Endothelial cell of umbilical vein (primary cell): Measurements from ENCODE around the gene GNPDA1. TPM values are rescaled to one million over a fixed set of nuclear protein-coding genes. Genes with fewer than 3 reads are reported as not detected.
"Not testable (repeated sequence)": the region's sequence is repeated elsewhere in the genome, so short reads cannot be mapped to it uniquely, and the experiment has no call there.

ENCODE experiments used
- BruUV-seq: library from RNA; stranded (reverse); fragments of 400-500 nt; replicated peaks from 2 replicates; lab custom pipeline; 2021; lab: Mats Ljungman, UMichigan
- CTCF ChIA-PET: fragments of 300-600, 350-600 bp; sonication (Branson Sonifier 250); formaldehyde crosslinking; loops from one replicate; lab custom pipeline; 2021; ENCODE audit warnings: antibody characterized with exemption, inconsistent platforms; lab: Charles Lee
- POLR2A ChIA-PET: fragments of 300-600, 350-600 bp; sonication (Branson Sonifier 250); formaldehyde crosslinking; loops from one replicate; lab custom pipeline; 2021; ENCODE audit warnings: antibody characterized with exemption, inconsistent platforms; lab: Charles Lee
- DNase-seq: peaks from one replicate; pipeline ENCODE4 v3.0.0-alpha.2; 2011; ENCODE audit warnings: low read depth, low spot score
- FAIRE-seq: peaks from 2 replicates; lab custom pipeline; 2011; peaks lifted over from hg19 to GRCh38; lab: Jason Lieb, UNC
- H2AFZ ChIP-seq: 2 replicates; pipeline ENCODE4 v1.6.0; 2012; ENCODE audit warnings: low read depth, low read length, control low read depth, inconsistent platforms
- H3K27ac ChIP-seq: 2 replicates; pipeline ENCODE4 v1.5.1; 2011; ENCODE audit warnings: low read depth, mild to moderate bottlenecking, control low read depth, low read length, moderate library complexity; ENCODE audit not compliant: insufficient read depth
- H3K27me3 ChIP-seq, 2 experiments: 2 replicates each; pipeline versions ENCODE4 v1.6.0 to v1.6.1; 2011; ENCODE audit warnings: low read length in 2 of 2, mixed read lengths in 1 of 2; ENCODE audit not compliant: control insufficient read depth in 2 of 2, insufficient read depth in 2 of 2
- H3K36me3 ChIP-seq, 2 experiments: 2 replicates in 1 of 2; 3 replicates in 1 of 2; pipeline ENCODE4 v1.5.1; 2011; ENCODE audit warnings: low read length in 2 of 2, mild to moderate bottlenecking in 1 of 2, moderate library complexity in 1 of 2; ENCODE audit not compliant: control insufficient read depth in 2 of 2, insufficient read depth in 2 of 2; ENCODE audit errors: extremely low read depth in 1 of 2
- H3K4me1 ChIP-seq: 3 replicates; pipeline ENCODE4 v1.5.1; 2011; ENCODE audit warnings: mild to moderate bottlenecking, low read length; ENCODE audit not compliant: control insufficient read depth, insufficient read depth; ENCODE audit errors: extremely low read depth
- H3K4me2 ChIP-seq: 2 replicates; pipeline ENCODE4 v1.6.1; 2011; ENCODE audit warnings: low read length, control low read depth, mixed read lengths; ENCODE audit not compliant: insufficient read depth
- H3K4me3 ChIP-seq, 3 experiments: fragments of 200-600 bp in 1 of 3; sonication (generic), shearing (Covaris generic) in 1 of 3; replicated peaks in 1 of 3; 2 replicates each; pipeline ENCODE4 v1.5.1; 2011 to 2016; ENCODE audit warnings: control low read depth in 3 of 3, low read length in 3 of 3, mild to moderate bottlenecking in 2 of 3, inconsistent platforms in 1 of 3, low read depth in 1 of 3, moderate library complexity in 1 of 3; ENCODE audit not compliant: insufficient read depth in 1 of 3
- H3K79me2 ChIP-seq: 2 replicates; pipeline ENCODE4 v1.6.0; 2012; ENCODE audit warnings: low read length, inconsistent platforms; ENCODE audit not compliant: control insufficient read depth, insufficient read depth
- H3K9ac ChIP-seq: replicated peaks from 2 replicates; pipeline ENCODE3; 2011; ENCODE audit warnings: low read length, control low read depth; ENCODE audit not compliant: insufficient read depth; ENCODE audit errors: extremely low read depth
- H3K9me1 ChIP-seq: replicated peaks from 3 replicates; pipeline ENCODE4 v1.6.0; 2011; ENCODE audit warnings: mild to moderate bottlenecking, low read length; ENCODE audit not compliant: control insufficient read depth, insufficient read depth; ENCODE audit errors: extremely low read depth
- H3K9me3 ChIP-seq: replicated peaks from 2 replicates; pipeline ENCODE4 v1.5.1; 2012; ENCODE audit warnings: low read length, inconsistent platforms; ENCODE audit not compliant: control insufficient read depth, insufficient read depth
- H4K20me1 ChIP-seq: replicated peaks from 2 replicates; pipeline ENCODE3; 2011; ENCODE audit warnings: mild to moderate bottlenecking, low read length; ENCODE audit not compliant: control insufficient read depth, insufficient read depth; ENCODE audit errors: extremely low read depth
- EZH2 ChIP-seq: IDR thresholded peaks from 2 replicates; pipeline ENCODE4 v1.6.1; 2012; ENCODE audit warnings: borderline replicate concordance, low read depth, mild to moderate bottlenecking, moderate library complexity, low read length, inconsistent platforms; ENCODE audit not compliant: severe bottlenecking
- FOS ChIP-seq: IDR thresholded peaks from 2 replicates; pipeline ENCODE4 v1.6.1; 2011; ENCODE audit warnings: mild to moderate bottlenecking, low read length, moderate library complexity, borderline replicate concordance; ENCODE audit not compliant: insufficient read depth
- GATA2 ChIP-seq: IDR thresholded peaks from 2 replicates; pipeline ENCODE4 v1.7.0; 2011; ENCODE audit warnings: low read depth, mild to moderate bottlenecking, moderate library complexity, mixed read lengths, low read length; ENCODE audit not compliant: insufficient read length, insufficient read depth
- JUN ChIP-seq: IDR thresholded peaks from 2 replicates; pipeline ENCODE4 v1.6.1; 2011; ENCODE audit warnings: borderline replicate concordance, low read depth; ENCODE audit not compliant: insufficient read length, insufficient read depth
- MYC ChIP-seq: IDR thresholded peaks from one replicate; pipeline ENCODE4 v1.6.1; 2011; ENCODE audit warnings: mild to moderate bottlenecking, low read depth, low read length
- POLR2A ChIP-seq: IDR thresholded peaks from 2 replicates; pipeline ENCODE4 v1.6.1; 2012; ENCODE audit warnings: low read depth, mild to moderate bottlenecking, control low read depth, low read length
- POLR2AphosphoS5 ChIP-seq: IDR thresholded peaks from 2 replicates; pipeline ENCODE4 v1.6.1; 2012; ENCODE audit warnings: low read depth, mild to moderate bottlenecking, control low read depth, low read length, moderate library complexity; ENCODE audit not compliant: insufficient read depth
- dilution Hi-C: fragments of 300-500 bp; cut with MboI; formaldehyde crosslinking; loops from one replicate; pipeline ENCODE4 v1.15.0; 2019; ENCODE audit warnings: low sequenced_read_pairs; ENCODE audit not compliant: extremely low pct_ligation_motif_present
- intact Hi-C: fragments of 100-400 bp; cut with micrococcal nuclease; formaldehyde crosslinking; loops from one replicate; pipeline ENCODE4 v1.10.0; 2022
- polyA plus RNA-seq, 4 experiments: library from polyadenylated mRNA; depleted of rRNA in 3 of 4; stranded (reverse) in 3 of 4; unstranded in 1 of 4; fragments of >200 nt; gene quantifications; 2 replicates each; pipeline versions ENCODE4 v1.2.1 to v1.2.3, GENCODE V29; 2011 to 2012; ENCODE audit warnings: missing spikeins in 1 of 4
- total RNA-seq: library from RNA; stranded (reverse); gene quantifications from 2 replicates; pipeline ENCODE4 v1.2.3, GENCODE V29; 2021
- TF ChIP-seq, protein P1 (sequence below), 2 donors: IDR thresholded peaks; 1 replicate in 1 of 2; 2 replicates in 1 of 2; pipeline ENCODE4 v1.5.1; 2011; ENCODE audit warnings: low read length in 2 of 2, mild to moderate bottlenecking in 2 of 2, moderate library complexity in 2 of 2, control low read depth in 1 of 2, inconsistent platforms in 1 of 2, low read depth in 1 of 2; ENCODE audit not compliant: insufficient read depth in 1 of 2; ENCODE audit errors: extremely low read depth in 1 of 2
- TF ChIP-seq, protein P2 (sequence below): IDR thresholded peaks from 2 replicates; pipeline ENCODE4 v1.6.1; 2011; ENCODE audit not compliant: insufficient read depth, insufficient read length

GNPDA1 gene
- total and polyA plus RNA-seq, 2 donors (not counting 3 experiments of a cell fraction or from before 2014, with no cell fraction given) = 22.5 to 49.3 TPM

DNA sequence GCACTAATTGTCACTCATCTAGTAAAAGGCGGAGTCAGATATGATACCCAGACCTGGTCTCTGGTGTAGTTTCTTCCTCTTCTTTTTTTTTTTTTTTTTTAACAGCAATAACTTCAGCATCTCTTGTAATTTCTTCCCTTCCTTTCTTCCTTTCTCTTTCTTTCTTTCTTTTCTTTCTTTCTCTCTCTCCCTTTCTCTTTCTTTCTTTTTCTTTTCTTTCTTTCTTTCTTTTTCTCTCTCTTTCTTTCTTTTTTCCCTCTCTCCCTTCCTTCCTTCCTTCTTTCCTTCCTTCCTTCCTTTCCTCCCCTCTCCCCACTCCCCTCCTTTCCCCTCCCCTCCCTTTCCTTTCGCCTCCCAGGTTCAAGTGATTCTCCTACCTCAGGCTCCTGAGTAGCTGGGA lies 25.9 kb upstream of the GNPDA1 start:
- no peaks in the 10 kb centered on the region for H3K9me3 ChIP-seq
- H3K4me2 ChIP-seq = no peak overlapping the region
- CTCF ChIA-PET = no interaction called here
- no peaks in the 10 kb centered on the region for H3K36me3 ChIP-seq
- POLR2A ChIA-PET = no interaction called here
- H4K20me1 ChIP-seq = no peaks in the 10 kb centered on the region
- no peak for FAIRE-seq
- TF ChIP-seq, protein P1, sequence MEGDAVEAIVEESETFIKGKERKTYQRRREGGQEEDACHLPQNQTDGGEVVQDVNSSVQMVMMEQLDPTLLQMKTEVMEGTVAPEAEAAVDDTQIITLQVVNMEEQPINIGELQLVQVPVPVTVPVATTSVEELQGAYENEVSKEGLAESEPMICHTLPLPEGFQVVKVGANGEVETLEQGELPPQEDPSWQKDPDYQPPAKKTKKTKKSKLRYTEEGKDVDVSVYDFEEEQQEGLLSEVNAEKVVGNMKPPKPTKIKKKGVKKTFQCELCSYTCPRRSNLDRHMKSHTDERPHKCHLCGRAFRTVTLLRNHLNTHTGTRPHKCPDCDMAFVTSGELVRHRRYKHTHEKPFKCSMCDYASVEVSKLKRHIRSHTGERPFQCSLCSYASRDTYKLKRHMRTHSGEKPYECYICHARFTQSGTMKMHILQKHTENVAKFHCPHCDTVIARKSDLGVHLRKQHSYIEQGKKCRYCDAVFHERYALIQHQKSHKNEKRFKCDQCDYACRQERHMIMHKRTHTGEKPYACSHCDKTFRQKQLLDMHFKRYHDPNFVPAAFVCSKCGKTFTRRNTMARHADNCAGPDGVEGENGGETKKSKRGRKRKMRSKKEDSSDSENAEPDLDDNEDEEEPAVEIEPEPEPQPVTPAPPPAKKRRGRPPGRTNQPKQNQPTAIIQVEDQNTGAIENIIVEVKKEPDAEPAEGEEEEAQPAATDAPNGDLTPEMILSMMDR (IDR thresholded peaks at IDR 0.05; ENCODE audit: extremely low read depth in 1 of 2, insufficient read depth in 1 of 2, low read depth in 1 of 2, low read length in 2 of 2) = no peak
- TF ChIP-seq FOS (no peak), EZH2 (no peak), MYC (no peak), POLR2AphosphoS5 (no peak), POLR2A (no peak), JUN (no peak), GATA2 (no peak)
- TF ChIP-seq, protein P2, sequence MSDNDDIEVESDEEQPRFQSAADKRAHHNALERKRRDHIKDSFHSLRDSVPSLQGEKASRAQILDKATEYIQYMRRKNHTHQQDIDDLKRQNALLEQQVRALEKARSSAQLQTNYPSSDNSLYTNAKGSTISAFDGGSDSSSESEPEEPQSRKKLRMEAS = no peak
- intact Hi-C loops (no loop called here), dilution Hi-C loops (no loop called here)
- H3K4me1 ChIP-seq = no peaks in the 10 kb centered on the region
- no peak overlapping the region for H3K9ac ChIP-seq
- DNase-seq = no peak
- H3K4me3 ChIP-seq = no peak overlapping the region
- H3K27ac ChIP-seq = no peak overlapping the region
- H3K27me3 ChIP-seq = no peaks in the 10 kb centered on the region
- no peaks in the 10 kb centered on the region for H3K9me1 ChIP-seq
- H2AFZ ChIP-seq = no peak overlapping the region
- BruUV-seq = no TSS peak
- H3K79me2 ChIP-seq = no peaks in the 10 kb centered on the region

DNA sequence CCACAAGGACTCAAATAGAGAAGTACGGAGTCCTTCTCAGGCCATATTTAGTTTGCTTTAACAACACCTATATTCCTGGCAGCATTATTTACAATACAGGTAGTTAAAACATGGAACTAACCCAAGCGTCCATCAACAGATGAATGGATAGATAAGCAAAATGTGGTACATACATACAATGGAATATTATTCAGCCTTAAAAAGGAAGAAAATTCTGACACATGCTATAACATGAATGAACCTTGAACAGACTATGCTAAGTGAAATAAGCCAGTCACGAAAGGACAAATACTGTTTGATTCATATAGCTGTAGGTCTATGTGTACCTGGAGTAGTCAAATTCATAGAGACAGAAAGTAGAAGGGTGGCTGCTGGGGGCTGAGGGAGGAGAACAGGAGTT lies 24.8 kb upstream of the GNPDA1 start:
- H3K4me3 ChIP-seq, H3K36me3 ChIP-seq, H3K9me3 ChIP-seq, DNase-seq, FAIRE-seq, H4K20me1 ChIP-seq, H3K27me3 ChIP-seq, H3K79me2 ChIP-seq, H3K4me1 ChIP-seq, H3K27ac ChIP-seq, H3K9me1 ChIP-seq, BruUV-seq, H2AFZ ChIP-seq, intact Hi-C loops, dilution Hi-C loops, H3K9ac ChIP-seq, H3K4me2 ChIP-seq: not testable (repeated sequence)
- CTCF ChIA-PET = interaction anchor here (0.7 kb wide), 2 partner anchors 51 to 141 kb away, joined by 3 read pairs; no protein-coding TSS in a partner anchor
- POLR2A ChIA-PET = interaction anchor here (0.6 kb wide), 1 partner anchor 27 kb away, joined by 5 read pairs; no protein-coding TSS in a partner anchor
